MM.1S (cell line): ENCODE data around the gene MAP7D1.

Experiments used
- DNase-seq: peaks from one replicate; pipeline ENCODE4 v3.0.0-alpha.2; 2015
- H2AFZ ChIP-seq: fragments of 300-600 bp; sonication (generic); 2 replicates; pipeline ENCODE4 v1.6.0; 2016; ENCODE audit warnings: antibody characterized with exemption, low read length
- H3F3A ChIP-seq: fragments of 300-600 bp; sonication (generic); 2 replicates; pipeline ENCODE4 v1.6.1; 2016; ENCODE audit warnings: mild to moderate bottlenecking, antibody characterized with exemption, low read length, moderate library complexity, mixed read lengths; ENCODE audit not compliant: insufficient read depth
- H3K27ac ChIP-seq: fragments of 300-600 bp; sonication (generic); 2 replicates; pipeline ENCODE4 v1.5.1; 2016; ENCODE audit warnings: mild to moderate bottlenecking, low read length
- H3K27me3 ChIP-seq: fragments of 300-600 bp; sonication (generic); replicated peaks from 2 replicates; pipeline ENCODE4 v1.6.0; 2016; ENCODE audit warnings: low read length; ENCODE audit not compliant: insufficient read depth
- H3K36me3 ChIP-seq: fragments of 300-600 bp; sonication (generic); replicated peaks from 2 replicates; pipeline ENCODE4 v1.6.1; 2016; ENCODE audit warnings: mild to moderate bottlenecking, low read length, mixed read lengths; ENCODE audit not compliant: insufficient read depth
- H3K4me1 ChIP-seq: fragments of 300-600 bp; sonication (generic); 2 replicates; pipeline ENCODE4 v1.6.1; 2016; ENCODE audit warnings: low read length, mixed read lengths
- H3K4me2 ChIP-seq: fragments of 300-600 bp; sonication (generic); 2 replicates; pipeline ENCODE4 v1.6.0; 2016; ENCODE audit warnings: low read depth, low read length
- H3K4me3 ChIP-seq: fragments of 300-600 bp; sonication (generic); 2 replicates; pipeline ENCODE4 v1.5.1; 2016; ENCODE audit warnings: low read length, mixed read lengths
- H3K79me2 ChIP-seq: fragments of 300-600 bp; sonication (generic); 2 replicates; pipeline ENCODE4 v1.6.1; 2016; ENCODE audit warnings: mixed run types, low read length, mixed read lengths
- H3K9ac ChIP-seq: fragments of 300-600 bp; sonication (generic); 2 replicates; pipeline ENCODE4 v1.6.1; 2016; ENCODE audit warnings: low read length, mixed read lengths
- H3K9me2 ChIP-seq: fragments of 300-600 bp; sonication (generic); replicated peaks from 2 replicates; pipeline ENCODE4 v1.6.1; 2016; ENCODE audit warnings: mild to moderate bottlenecking, low read length, mixed read lengths; ENCODE audit not compliant: insufficient read depth
- H3K9me3 ChIP-seq: fragments of 300-600 bp; sonication (generic); replicated peaks from 2 replicates; pipeline ENCODE4 v1.6.1; 2016; ENCODE audit warnings: mild to moderate bottlenecking, low read length, mixed read lengths; ENCODE audit not compliant: insufficient read depth
- H4K20me1 ChIP-seq: fragments of 300-600 bp; sonication (generic); 2 replicates; pipeline ENCODE4 v1.6.1; 2016; ENCODE audit warnings: mild to moderate bottlenecking, low read length, moderate library complexity, mixed read lengths; ENCODE audit not compliant: insufficient read depth
- CTCF ChIP-seq: fragments of 300-600 bp; sonication (generic); IDR thresholded peaks from 2 replicates; pipeline ENCODE4 v1.5.1; 2016; ENCODE audit warnings: antibody characterized with exemption, low read length, mixed read lengths
- EZH2 ChIP-seq: fragments of 300-600 bp; sonication (generic); optimal IDR thresholded peaks from 2 replicates; pipeline ENCODE3; 2017; ENCODE audit warnings: low read depth, mild to moderate bottlenecking, antibody characterized with exemption, low read length, mixed read lengths
- EZH2phosphoT487 ChIP-seq: fragments of 300-600 bp; sonication (generic); IDR thresholded peaks from 2 replicates; pipeline ENCODE4 v1.6.1; 2018; ENCODE audit warnings: antibody characterized with exemption, low read length

Gene MAP7D1

GRCh38 chr1:36115931-36116330, 40.0 kb upstream of the MAP7D1 start:
- no peaks in the 10 kb centered on the region for H3F3A ChIP-seq
- H3K36me3 ChIP-seq: no peaks in the 10 kb centered on the region
- H4K20me1 ChIP-seq: no peaks in the 10 kb centered on the region
- H3K27ac ChIP-seq: no peak overlapping the region
- H3K9me2 ChIP-seq: no peaks in the 10 kb centered on the region
- TF ChIP-seq CTCF: no peak
- no peak for TF ChIP-seq EZH2
- no peak for TF ChIP-seq EZH2phosphoT487
- no peak overlapping the region for H3K9ac ChIP-seq
- no peak overlapping the region for H3K4me2 ChIP-seq
- H3K79me2 ChIP-seq: no peaks in the 10 kb centered on the region
- no peaks in the 10 kb centered on the region for H3K27me3 ChIP-seq
- no peaks in the 10 kb centered on the region for H3K4me1 ChIP-seq
- DNase-seq: no peak
- H3K4me3 ChIP-seq: no peak overlapping the region
- no peak overlapping the region for H2AFZ ChIP-seq
- no peaks in the 10 kb centered on the region for H3K9me3 ChIP-seq

- no peaks in the 10 kb centered on the region for H3K79me2 ChIP-seq
- H3K9me2 ChIP-seq: no peaks in the 10 kb centered on the region
- TF ChIP-seq EZH2phosphoT487 (no peak), EZH2 (no peak)
- no peak overlapping the region for H3K4me2 ChIP-seq
- H3K27me3 ChIP-seq: no peaks in the 10 kb centered on the region
- H3F3A ChIP-seq: no peaks in the 10 kb centered on the region
- no peaks in the 10 kb centered on the region for H3K9me3 ChIP-seq
- H3K4me1 ChIP-seq: no peaks in the 10 kb centered on the region
- no peak overlapping the region for H2AFZ ChIP-seq
- H3K9ac ChIP-seq: no peak overlapping the region
- H3K36me3 ChIP-seq: no peaks in the 10 kb centered on the region
- DNase-seq: no peak
- no peak overlapping the region for H3K4me3 ChIP-seq
- no peak overlapping the region for H3K27ac ChIP-seq
- H4K20me1 ChIP-seq: no peaks in the 10 kb centered on the region
Measured at GRCh38 chr1:36116901-36117300, 39.1 kb upstream of the MAP7D1 start.

- Histone ChIP-seq H3K9me3 (no peaks in the 10 kb centered on the region), H3K79me2 (no peaks in the 10 kb centered on the region), H3K27ac (no peak overlapping the region), H3F3A (no peaks in the 10 kb centered on the region), H3K36me3 (no peaks in the 10 kb centered on the region), H3K4me2 (no peak overlapping the region), H3K4me1 (no peaks in the 10 kb centered on the region), H3K9me2 (no peaks in the 10 kb centered on the region), H3K9ac (no peak overlapping the region), H4K20me1 (no peaks in the 10 kb centered on the region), H3K27me3 (peaks cover 10% of the 10 kb centered on the region; the same call in 1 of the 2 replicates), H2AFZ (no peak overlapping the region), H3K4me3 (no peak overlapping the region)
- TF ChIP-seq EZH2phosphoT487 (no peak), CTCF (no peak), EZH2 (no peak)
- DNase-seq: no peak
Measured at GRCh38 chr1:36118447-36119204, 37.3 kb upstream of the MAP7D1 start.

- Histone ChIP-seq H3F3A (no peaks in the 10 kb centered on the region), H3K9me3 (no peaks in the 10 kb centered on the region), H3K4me1 (no peaks in the 10 kb centered on the region), H3K4me2 (no peak overlapping the region), H2AFZ (no peak overlapping the region), H3K4me3 (no peak overlapping the region), H3K27me3 (peaks cover 18% of the 10 kb centered on the region), H3K36me3 (no peaks in the 10 kb centered on the region), H3K9me2 (no peaks in the 10 kb centered on the region), H3K9ac (no peak overlapping the region), H3K79me2 (no peaks in the 10 kb centered on the region), H4K20me1 (no peaks in the 10 kb centered on the region), H3K27ac (no peak overlapping the region)
- DNase-seq: no peak
- TF ChIP-seq EZH2 (no peak), EZH2phosphoT487 (no peak), CTCF (no peak)
Measured at GRCh38 chr1:36119456-36119855, 36.5 kb upstream of the MAP7D1 start.
